PC-9 (cell line): ENCODE measurements around the gene PARS2. TPM values are rescaled to one million over a fixed set of nuclear protein-coding genes. Genes with fewer than 3 reads are reported as not detected.
A peak's percentile ranks its signal among the peaks of the same experiment; 100 is the strongest.

Experiments used
- BruUV-seq: library from RNA; stranded (reverse); fragments of 400-500 nt; replicated peaks from 2 replicates; lab custom pipeline; 2021; lab: Mats Ljungman, UMichigan
- CTCF ChIA-PET: fragments of 300-600 bp; sonication (Branson Sonifier 250); formaldehyde crosslinking; loops from one replicate; lab custom pipeline; 2022; ENCODE audit warnings: antibody characterized with exemption; lab: Charles Lee
- POLR2A ChIA-PET: fragments of 300-600 bp; sonication (Branson Sonifier 250); formaldehyde crosslinking; loops from one replicate; lab custom pipeline; 2022; ENCODE audit warnings: antibody characterized with exemption; ENCODE audit not compliant: unreplicated experiment; lab: Charles Lee
- DNase-seq, 2 experiments: peaks; one replicate each; pipeline versions ENCODE4 v3.0.0 to v3.0.0-alpha.2; 2015 to 2022; ENCODE audit warnings: mixed read lengths in 1 of 2
- H2AFZ ChIP-seq: fragments of 200-600 bp; sonication (generic); 2 replicates; pipeline ENCODE4 v1.8.1; 2017; ENCODE audit warnings: antibody characterized with exemption
- H3F3A ChIP-seq: fragments of 200-600 bp; sonication (generic); 2 replicates; pipeline ENCODE4 v1.8.1; 2017; ENCODE audit warnings: antibody characterized with exemption, mild to moderate bottlenecking, low read depth; ENCODE audit not compliant: insufficient read depth
- H3K27ac ChIP-seq: fragments of 200-600 bp; sonication (generic); 2 replicates; pipeline ENCODE4 v1.6.1; 2016; ENCODE audit warnings: mixed run types
- H3K27me3 ChIP-seq: fragments of 200-600 bp; sonication (generic); 2 replicates; pipeline ENCODE4 v1.6.1; 2016; ENCODE audit warnings: low read depth, mixed run types; ENCODE audit not compliant: insufficient read depth
- H3K36me3 ChIP-seq: fragments of 200-600 bp; sonication (generic); 2 replicates; pipeline ENCODE4 v1.6.1; 2016; ENCODE audit warnings: low read depth, mixed run types
- H3K4me1 ChIP-seq: fragments of 200-600 bp; sonication (generic); replicated peaks from 2 replicates; pipeline ENCODE4 v1.6.1; 2016; ENCODE audit warnings: mixed run types; ENCODE audit not compliant: insufficient read depth
- H3K4me2 ChIP-seq: fragments of 200-600 bp; sonication (generic); 2 replicates; pipeline ENCODE4 v1.6.1; 2017; ENCODE audit warnings: mixed run types
- H3K4me3 ChIP-seq: fragments of 200-600 bp; sonication (generic); 2 replicates; pipeline ENCODE4 v1.6.1; 2016; ENCODE audit warnings: mixed run types
- H3K79me2 ChIP-seq: fragments of 200-600 bp; sonication (generic); 2 replicates; pipeline ENCODE4 v1.6.1; 2017; ENCODE audit warnings: low read depth, mixed run types
- H3K9me2 ChIP-seq: fragments of 200-600 bp; sonication (generic); 2 replicates; pipeline ENCODE4 v1.8.1; 2017; ENCODE audit warnings: mild to moderate bottlenecking; ENCODE audit not compliant: insufficient read depth
- H3K9me3 ChIP-seq: fragments of 200-600 bp; sonication (generic); 2 replicates; pipeline ENCODE4 v1.8.1; 2016; ENCODE audit warnings: low read depth; ENCODE audit not compliant: insufficient read depth
- H4K20me1 ChIP-seq: fragments of 200-600 bp; sonication (generic); 2 replicates; pipeline ENCODE4 v1.8.1; 2017; ENCODE audit not compliant: insufficient read depth
- CTCF ChIP-seq: fragments of 200-600 bp; sonication (generic); conservative IDR thresholded peaks from 2 replicates; pipeline ENCODE4 v1.6.1; 2017; ENCODE audit warnings: mixed run types, antibody characterized with exemption, mild to moderate bottlenecking, moderate library complexity
- EZH2 ChIP-seq: fragments of 200-600 bp; sonication (generic); IDR thresholded peaks from 2 replicates; pipeline ENCODE4 v1.8.0; 2017; ENCODE audit warnings: antibody characterized with exemption, low read depth
- intact Hi-C: fragments of 100-400 bp; cut with micrococcal nuclease; formaldehyde crosslinking; loops from one replicate; pipeline ENCODE4 v1.10.0; 2022; ENCODE audit not compliant: unreplicated experiment
- total RNA-seq: library from RNA; stranded (reverse); gene quantifications from 2 replicates; pipeline ENCODE4 v1.2.3, GENCODE V29; 2021

The PARS2 gene
- total RNA-seq, 1 experiment from 2014 or later: 13.4 TPM

DNA sequence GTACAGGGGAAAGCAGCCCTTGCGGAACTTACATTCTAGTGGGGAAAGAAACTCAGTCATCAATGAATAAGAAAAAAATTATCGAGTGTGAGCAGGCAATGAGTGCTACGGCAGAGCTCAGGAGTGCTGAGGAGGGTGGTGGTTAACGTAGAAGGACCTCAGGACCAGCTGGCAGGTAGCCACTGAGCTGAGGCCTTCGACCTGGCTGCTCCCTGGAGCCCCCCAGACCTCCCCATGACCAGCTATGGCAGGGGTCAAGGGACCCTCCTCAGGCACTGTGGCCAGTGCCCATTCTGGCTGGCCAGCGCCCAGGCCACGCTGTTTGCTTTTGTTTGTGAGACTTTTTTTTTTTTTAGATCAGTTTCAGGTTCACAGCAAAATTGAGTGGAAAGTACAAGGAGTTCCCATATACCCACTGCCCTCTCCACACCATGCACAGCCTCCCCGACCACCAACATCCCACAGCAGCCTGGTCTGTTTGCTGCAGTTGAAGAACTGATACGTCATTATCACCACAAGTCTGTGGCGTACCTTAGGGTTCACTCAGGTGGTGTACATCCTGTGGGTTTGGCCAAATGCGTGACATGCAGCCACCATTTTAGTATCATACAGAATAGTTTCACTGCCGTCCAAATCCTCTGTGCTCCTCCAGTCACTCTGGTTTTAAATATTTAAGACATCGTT lies 48.6 kb upstream of the PARS2 start:
- peaks cover 6% of the 10 kb centered on the region for H3K4me1 ChIP-seq
- H3K27ac ChIP-seq: no peak overlapping the region
- DNase-seq: peak in 1 of 2 experiments; percentile 32
- H2AFZ ChIP-seq: no peak overlapping the region
- H3K9me3 ChIP-seq: no peaks in the 10 kb centered on the region
- ChIA-PET POLR2A (no interaction called here), CTCF (interaction anchor here (0.7 kb wide), 1 partner anchor 114 kb away, joined by 5 read pairs; no protein-coding TSS in a partner anchor)
- H3K79me2 ChIP-seq: no peaks in the 10 kb centered on the region
- intact Hi-C loops: loop anchor here (5.0 kb wide), 1 partner anchor 936 kb away; no protein-coding TSS in a partner anchor
- no peaks in the 10 kb centered on the region for H4K20me1 ChIP-seq
- H3K36me3 ChIP-seq: no peaks in the 10 kb centered on the region
- H3K9me2 ChIP-seq: no peaks in the 10 kb centered on the region
- no peaks in the 10 kb centered on the region for H3F3A ChIP-seq
- no peak overlapping the region for H3K4me2 ChIP-seq
- TF ChIP-seq EZH2 (no peak), CTCF (no peak)
- BruUV-seq: no TSS peak
- no peaks in the 10 kb centered on the region for H3K27me3 ChIP-seq
- no peak overlapping the region for H3K4me3 ChIP-seq

- POLR2A ChIA-PET: no interaction called here
- TF ChIP-seq EZH2: no peak
- Histone ChIP-seq H3K9me3 (no peaks in the 10 kb centered on the region), H3K36me3 (no peaks in the 10 kb centered on the region), H3K27me3 (no peaks in the 10 kb centered on the region), H3K9me2 (no peaks in the 10 kb centered on the region), H4K20me1 (no peaks in the 10 kb centered on the region), H3K4me2 (no peak overlapping the region), H2AFZ (no peak overlapping the region), H3F3A (no peaks in the 10 kb centered on the region), H3K4me3 (no peak overlapping the region), H3K4me1 (peaks cover 15% of the 10 kb centered on the region), H3K27ac (no peak overlapping the region), H3K79me2 (no peaks in the 10 kb centered on the region)
- CTCF ChIA-PET: interaction anchor here (0.6 kb wide), 1 partner anchor 499 kb away, joined by 5 read pairs; no protein-coding TSS in a partner anchor
- intact Hi-C loops: loop anchor here (2.0 to 5.0 kb wide), 2 partner anchors 323 to 935 kb away; no protein-coding TSS in a partner anchor
- DNase-seq: peak in 1 of 2 experiments; percentile 32
- BruUV-seq: no TSS peak
Measured at GRCh38 chr1:54811739-54812655, 47.7 kb upstream of the PARS2 start.

DNA sequence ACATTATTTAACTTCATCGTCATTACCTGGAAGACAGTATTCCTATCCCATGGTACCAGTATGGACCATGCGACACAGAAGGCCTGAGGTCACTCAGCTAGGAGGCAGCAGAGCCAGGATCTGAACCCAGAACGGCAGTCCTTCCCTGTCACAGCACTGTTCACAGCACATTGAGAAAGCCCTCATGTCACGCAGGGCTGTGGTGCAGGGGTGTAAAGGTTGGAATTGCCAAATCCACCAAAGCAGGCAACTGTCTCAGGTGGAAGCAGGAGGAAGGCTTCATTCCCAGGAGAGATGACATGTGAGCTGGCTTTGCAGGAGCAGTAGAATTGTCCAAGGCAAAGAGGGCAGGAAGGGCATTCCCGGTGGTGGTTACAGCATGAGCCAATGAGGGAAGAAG lies 46.7 kb upstream of the PARS2 start:
- Histone ChIP-seq H3K27ac (no peak overlapping the region), H2AFZ (no peak overlapping the region), H3K27me3 (no peaks in the 10 kb centered on the region), H3K4me1 (peaks cover 19% of the 10 kb centered on the region), H3K36me3 (no peaks in the 10 kb centered on the region), H3K4me3 (no peak overlapping the region), H3F3A (no peaks in the 10 kb centered on the region), H3K4me2 (no peak overlapping the region), H3K79me2 (no peaks in the 10 kb centered on the region), H3K9me3 (no peaks in the 10 kb centered on the region), H3K9me2 (no peaks in the 10 kb centered on the region), H4K20me1 (no peaks in the 10 kb centered on the region)
- no peak for TF ChIP-seq EZH2
- TF ChIP-seq CTCF: no peak
- ChIA-PET CTCF (interaction anchor here (0.6 kb wide), 1 partner anchor 499 kb away, joined by 5 read pairs; no protein-coding TSS in a partner anchor), POLR2A (no interaction called here)
- peak in 1 of 2 experiments; percentile 30 for DNase-seq
- intact Hi-C loops: loop anchor here (2.0 to 5.0 kb wide), 2 partner anchors 322 to 934 kb away; no protein-coding TSS in a partner anchor
- BruUV-seq: no TSS peak
